GM19328 (cell line): Measurements from ENCODE around the gene B3GAT1.
"Not testable (repeated sequence)": the region's sequence is repeated elsewhere in the genome, so short reads cannot be mapped to it uniquely, and the experiment has no call there.

Experiments
- ATAC-seq: cut with Tn5 transposase; IDR thresholded peaks from one replicate; pipeline ENCODE4 v1.9.1; 2021; ENCODE audit warnings: mild to moderate bottlenecking, moderate library complexity; ENCODE audit not compliant: unreplicated experiment

The B3GAT1 gene

DNA sequence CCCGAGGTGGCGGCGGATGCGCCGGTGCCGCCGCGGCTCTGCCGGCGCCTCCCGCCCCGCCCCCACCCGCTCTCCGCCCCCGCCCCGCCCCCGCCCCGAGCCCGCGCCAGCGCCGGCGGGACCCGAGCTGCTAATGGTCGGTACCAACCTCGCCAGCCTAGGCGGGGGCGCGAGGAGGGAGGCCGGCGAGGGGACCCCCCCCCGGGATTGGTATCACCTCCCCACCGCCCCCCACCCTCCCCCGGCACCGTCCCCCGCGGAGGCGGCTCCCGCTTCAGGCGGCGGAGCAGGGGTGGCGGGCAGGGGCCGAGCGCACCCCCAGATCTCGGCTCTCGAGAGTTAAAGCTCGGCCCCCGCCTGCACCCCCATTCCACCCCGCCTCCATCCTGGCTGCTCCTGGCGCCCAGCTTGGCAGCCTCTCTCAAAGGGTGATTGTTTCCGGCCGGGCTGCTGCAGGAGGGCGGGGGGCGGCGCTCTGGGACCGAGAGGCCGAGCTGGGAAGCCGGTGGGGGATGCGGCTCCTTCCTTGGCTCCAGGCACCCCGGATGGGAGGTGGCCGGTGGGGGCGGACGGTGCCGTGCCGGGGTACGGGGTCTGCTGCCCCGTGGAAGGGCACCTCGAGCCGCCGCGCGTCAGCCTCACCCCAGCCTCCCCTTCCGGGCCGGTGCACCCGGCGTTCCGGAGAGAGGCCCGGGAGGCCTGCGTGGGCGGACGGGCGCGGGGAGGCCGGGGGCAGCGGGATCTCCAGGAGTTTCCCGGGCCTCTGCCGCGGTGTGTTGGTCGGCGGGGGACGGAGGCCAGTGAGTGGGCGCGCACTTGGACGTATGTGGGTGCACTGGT lies at the start of gene B3GAT1:
TSS of gene B3GAT1 (minus strand) at position 40 of the 840 bp plus-strand sequence. CDS start 24,583 bp downstream, outside the sequence.
- ATAC-seq = no peak

DNA sequence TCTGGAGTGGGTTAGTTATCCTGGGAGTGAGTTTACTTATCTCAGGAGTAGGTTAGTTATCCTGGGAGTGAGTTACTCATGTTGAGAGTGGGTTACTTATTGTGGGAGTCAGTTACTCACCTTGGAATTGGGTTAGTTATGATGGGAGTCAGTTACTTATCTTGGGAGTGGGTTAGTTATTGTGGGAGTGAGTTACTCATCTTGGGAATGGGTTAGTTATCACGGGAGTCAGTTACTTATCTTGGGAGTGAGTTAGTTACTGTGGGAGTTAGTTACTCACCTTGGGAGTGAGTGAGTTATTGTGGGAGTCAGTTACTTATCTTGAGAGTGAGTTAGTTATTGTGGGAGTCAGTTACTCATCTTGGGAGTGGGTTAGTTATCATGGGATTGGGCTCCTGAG lies 49.6 kb upstream of the B3GAT1 start:
- no peak for ATAC-seq

DNA sequence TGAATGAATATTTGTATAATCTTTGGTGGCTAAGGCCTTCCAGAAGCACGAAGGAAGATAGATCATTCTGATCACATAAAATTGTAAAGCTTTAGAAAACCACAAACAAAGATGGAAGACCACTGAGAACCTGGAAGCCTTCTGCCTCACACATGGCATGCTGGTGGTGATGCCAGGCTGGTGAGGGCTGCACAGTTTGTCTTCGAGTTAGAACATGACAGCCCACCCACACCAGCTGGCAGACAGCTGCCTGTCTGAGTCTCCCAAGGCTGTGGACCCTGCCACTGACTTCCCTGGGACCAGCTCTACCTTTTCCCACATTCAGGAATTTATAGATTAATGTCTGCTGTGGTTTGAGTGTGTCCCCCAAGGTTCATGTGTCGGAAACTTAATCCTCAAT lies 48.8 kb upstream of the B3GAT1 start:
- ATAC-seq = no peak

DNA sequence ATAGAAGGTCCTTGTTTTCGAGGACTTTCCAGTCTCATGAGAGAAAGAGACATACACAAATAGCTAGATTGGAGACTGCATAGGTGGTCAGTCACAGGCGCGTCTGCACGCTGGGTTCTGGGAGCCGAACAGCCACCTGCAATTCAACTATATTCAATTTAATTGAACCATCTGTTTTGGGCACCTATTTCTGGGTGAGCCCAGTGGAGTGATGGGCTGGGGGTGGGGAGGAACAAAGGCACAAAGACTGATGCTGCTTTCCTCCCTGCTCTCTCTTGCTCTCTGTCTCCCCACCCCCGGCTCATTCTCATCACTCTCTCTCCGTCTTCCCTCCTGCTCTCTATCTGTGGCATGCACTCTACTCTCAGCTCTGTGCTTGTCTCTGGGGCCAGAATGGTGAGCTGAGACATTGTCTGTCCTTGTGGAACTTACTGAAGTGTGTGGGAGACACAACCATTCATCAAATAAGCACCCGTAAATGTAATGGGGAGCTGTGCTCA lies 48.1 kb upstream of the B3GAT1 start:
- no peak for ATAC-seq

DNA sequence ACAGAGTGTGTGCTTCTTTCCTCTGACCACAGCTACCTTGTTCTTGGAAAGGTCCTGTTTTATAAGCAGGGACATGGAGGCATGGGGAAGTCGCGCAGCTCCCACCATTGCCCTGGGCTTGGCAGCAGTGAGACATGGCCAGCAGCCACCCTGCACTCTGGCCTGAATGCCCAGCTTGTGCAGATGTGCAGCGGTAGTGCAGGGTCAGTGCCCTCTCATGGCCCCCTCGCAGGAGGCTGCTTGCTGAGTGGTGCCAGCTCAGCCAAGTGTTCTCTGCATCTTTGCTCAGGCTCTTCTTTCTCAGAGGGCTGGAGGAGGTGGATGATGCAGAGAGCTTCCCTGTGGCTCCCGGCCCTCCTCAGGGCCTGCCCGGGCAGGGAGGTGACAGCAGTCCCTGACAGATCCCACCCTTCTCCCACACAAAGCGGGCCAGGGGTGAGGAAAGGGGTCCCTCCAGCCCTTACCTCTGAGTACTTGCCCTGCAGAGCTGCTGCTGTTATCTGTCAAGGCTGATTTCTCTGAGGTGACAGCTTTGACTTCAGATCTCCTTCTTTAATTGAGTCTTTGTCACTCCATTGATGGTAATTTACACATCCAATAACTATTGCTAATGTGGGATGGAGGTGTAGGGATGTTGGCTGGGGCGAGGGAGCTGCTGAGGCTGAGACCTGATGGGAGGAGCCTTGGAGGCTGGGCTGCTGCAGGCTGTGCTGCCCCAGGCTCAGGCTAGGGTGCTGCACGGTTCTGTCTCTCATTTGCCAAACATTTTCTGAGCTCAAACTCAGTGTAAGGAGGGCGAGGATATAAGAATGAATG lies 47.4 kb upstream of the B3GAT1 start:
- ATAC-seq = no peak

GRCh38 chr11:134457411-134458007 lies 45.5 kb upstream of the B3GAT1 start:
- not testable (repeated sequence) for ATAC-seq

GRCh38 chr11:134455516-134455915 lies 43.5 kb upstream of the B3GAT1 start:
- no peak for ATAC-seq

DNA sequence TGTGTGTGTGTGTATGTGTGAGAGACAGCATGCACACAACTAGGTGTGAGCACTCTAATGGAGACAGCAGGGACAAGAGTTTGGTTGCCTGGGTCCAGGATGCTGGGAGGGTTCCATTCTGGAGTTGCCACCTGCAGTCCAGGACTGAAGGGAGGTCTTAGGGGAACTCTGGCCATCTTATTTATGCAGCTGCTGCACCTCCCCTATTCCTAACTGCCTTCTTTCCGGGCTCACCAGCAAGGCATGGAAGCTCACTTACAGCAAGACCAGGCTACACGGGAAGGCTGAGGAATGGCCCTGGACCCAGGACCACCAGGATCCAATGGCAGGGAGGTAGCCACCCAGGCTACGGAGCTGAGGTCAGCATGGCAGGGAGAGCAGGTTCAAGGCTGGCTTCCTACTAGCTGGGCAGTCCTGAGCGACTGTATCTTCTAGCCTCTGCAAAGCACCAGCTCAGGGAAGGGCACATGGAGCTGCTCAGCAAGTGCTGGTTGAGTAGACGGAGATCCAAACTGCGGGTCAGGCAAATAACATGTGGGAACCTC lies 42.2 kb upstream of the B3GAT1 start:
- ATAC-seq = no peak

- ATAC-seq = no peak
These were observed 41.4 kb upstream of the B3GAT1 start for GRCh38 chr11:134453441-134453840.

DNA sequence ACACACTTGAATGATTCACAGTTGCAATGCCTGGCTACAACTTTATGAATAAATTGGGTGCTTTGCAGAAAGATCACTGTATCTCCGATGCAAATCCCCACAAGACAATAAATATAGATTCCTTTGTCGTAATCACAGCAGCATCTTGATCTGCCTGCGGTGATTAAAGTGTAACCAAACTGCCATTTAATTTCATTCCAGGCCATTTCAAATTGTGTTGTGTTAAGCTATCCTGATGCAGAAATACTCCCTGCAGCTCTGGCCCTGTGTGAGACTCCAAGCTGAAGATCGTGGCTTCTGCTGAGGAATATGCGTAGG lies 40.8 kb upstream of the B3GAT1 start:
- ATAC-seq = no peak

GRCh38 chr11:134452026-134452837 lies 40.2 kb upstream of the B3GAT1 start:
- ATAC-seq = no peak

- no peak for ATAC-seq
These were observed 38.1 kb upstream of the B3GAT1 start for GRCh38 chr11:134450186-134450585.

DNA sequence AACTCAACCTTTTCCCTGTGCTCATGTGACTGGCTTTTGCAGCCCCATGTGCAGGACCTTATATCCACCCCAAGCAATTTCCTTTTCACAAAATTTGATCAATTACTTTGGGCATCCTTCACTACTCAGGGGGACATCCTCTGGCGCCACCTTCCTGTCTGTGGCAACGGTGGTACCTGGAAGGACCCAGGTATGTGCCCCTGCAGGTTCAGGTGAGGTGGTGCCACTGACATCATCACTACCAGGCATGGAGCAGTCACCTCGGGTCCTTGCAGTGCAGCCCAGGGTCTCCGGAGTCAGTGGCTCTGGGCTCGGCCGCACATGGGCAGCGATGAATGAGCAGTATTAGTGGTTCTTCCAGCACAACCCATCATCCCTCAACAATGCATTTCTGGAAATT lies 37.7 kb upstream of the B3GAT1 start:
- ATAC-seq = no peak

DNA sequence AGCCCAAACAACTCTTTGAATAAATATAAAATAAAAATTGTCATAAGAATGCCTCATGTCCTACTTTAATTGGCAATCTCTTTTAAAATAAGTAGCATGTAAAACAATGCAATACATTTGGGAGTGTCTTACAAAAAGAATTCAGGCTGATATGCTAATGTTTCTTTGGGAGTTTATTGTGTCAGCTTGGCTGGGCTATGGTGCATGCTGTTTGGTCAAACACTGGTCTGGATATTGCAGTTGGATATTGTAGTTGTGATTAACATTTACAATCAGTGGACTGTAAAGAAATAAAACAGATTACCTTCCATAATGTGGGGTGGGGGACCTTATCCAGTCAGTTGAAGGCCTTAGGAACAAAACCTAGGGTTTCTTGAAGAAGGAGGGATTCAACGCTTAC lies 37.0 kb upstream of the B3GAT1 start:
- no peak for ATAC-seq

GRCh38 chr11:134447696-134448095 lies 35.7 kb upstream of the B3GAT1 start:
- ATAC-seq = no peak

GRCh38 chr11:134445601-134446325 lies 33.7 kb upstream of the B3GAT1 start:
- no peak for ATAC-seq

DNA sequence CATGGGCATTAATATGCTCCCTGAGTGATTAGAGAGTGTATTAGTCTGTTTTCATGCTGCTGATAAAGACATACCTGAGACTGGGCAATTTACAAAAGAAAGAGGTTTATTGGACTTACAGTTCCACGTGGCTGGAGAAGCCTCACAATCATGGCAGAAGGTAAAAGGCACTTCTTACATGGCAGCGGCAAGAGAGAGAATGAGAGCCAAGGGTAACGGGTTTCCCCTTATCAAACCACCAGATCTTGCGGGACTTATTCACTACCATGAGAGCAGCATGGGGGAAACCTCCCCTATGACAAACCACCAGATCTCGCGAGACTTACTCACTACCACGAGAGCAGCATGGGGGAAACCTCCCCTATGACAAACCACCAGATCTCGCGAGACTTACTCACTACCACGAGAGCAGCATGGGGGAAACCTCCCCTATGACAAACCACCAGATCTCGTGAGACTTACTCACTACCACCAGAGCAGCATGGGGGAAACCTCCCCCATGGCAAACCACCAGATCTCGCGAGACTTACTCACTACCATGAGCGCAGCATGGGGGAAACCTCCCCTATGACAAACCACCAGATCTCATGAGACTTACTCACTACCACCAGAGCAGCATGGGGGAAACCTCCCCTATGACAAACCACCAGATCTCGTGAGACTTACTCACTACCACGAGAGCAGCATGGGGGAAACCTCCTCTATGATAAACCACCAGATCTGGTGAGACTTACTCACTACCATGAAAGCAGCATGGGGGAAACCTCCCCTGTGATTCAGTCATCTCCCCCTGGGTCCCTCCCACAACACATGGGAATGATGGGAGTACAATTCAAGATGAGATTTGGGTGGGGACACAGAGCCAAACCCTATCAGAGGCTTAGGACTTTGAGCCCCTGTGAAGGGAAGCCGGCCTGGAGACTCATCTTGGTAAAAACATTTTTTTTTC lies 32.4 kb upstream of the B3GAT1 start:
- ATAC-seq = not testable (repeated sequence)

DNA sequence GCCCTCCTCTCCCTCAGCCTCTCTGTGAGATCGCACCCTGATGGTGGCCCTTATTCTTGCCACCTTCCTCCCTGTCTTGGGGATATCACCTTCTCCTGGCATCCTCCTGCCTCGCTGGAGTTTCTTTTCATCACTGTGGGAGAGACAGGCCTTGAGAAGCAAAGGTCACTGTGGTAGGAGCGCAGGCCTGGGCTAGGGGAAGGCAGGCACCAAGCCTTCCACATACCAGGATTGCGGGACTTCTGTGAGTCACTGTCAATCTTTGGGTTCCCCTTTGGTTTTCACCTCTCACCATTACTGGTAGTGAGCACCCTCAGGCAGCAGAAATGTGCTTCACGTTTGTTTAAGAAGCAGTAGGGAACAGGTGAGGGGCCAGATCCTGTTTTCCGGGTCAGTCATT lies 31.2 kb upstream of the B3GAT1 start:
- no peak for ATAC-seq

DNA sequence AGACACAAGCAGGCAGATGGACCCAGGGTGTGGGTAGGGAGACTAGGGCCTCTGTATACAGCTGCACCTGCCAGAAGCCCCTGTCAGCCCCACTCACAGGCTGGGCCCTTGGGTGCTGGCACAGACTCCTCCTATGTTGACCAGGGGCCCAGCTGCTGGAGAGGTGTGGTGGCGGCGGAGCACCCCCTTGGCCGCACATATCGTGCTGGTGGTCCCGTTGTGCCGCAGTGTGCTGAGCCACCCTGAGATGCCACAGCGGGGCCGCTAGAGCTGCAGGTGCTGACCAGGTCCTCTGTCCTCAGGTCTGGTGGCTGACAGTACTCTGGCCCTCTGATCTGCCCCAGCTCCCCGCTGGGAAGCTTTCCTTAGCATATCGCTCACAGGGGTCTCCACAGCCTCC lies 30.2 kb upstream of the B3GAT1 start:
- ATAC-seq = no peak
